KMS-11 (cell line): ENCODE results near the gene PHTF1.

Experiments used
- H2AFZ ChIP-seq: fragments of 200-600 bp; sonication (generic); 2 replicates; pipeline ENCODE4 v1.6.1; 2016; ENCODE audit warnings: antibody characterized with exemption, mixed run types, low read depth
- H3K27ac ChIP-seq: fragments of 200-600 bp; sonication (generic); 2 replicates; pipeline ENCODE4 v1.6.1; 2016; ENCODE audit warnings: mild to moderate bottlenecking, mixed run types
- H3K27me3 ChIP-seq: fragments of 200-600 bp; sonication (generic); 2 replicates; pipeline ENCODE4 v1.6.1; 2017; ENCODE audit warnings: mild to moderate bottlenecking, low read depth, mixed run types, moderate library complexity; ENCODE audit not compliant: insufficient read depth
- H3K36me3 ChIP-seq: fragments of 200-600 bp; sonication (generic); 2 replicates; pipeline ENCODE4 v1.6.1; 2017; ENCODE audit warnings: mild to moderate bottlenecking, mixed run types; ENCODE audit not compliant: insufficient read depth
- H3K4me1 ChIP-seq: fragments of 200-600 bp; sonication (generic); 2 replicates; pipeline ENCODE4 v1.6.1; 2016; ENCODE audit warnings: mild to moderate bottlenecking, low read depth, mixed run types; ENCODE audit not compliant: poor library complexity, severe bottlenecking
- H3K4me2 ChIP-seq: fragments of 200-600 bp; sonication (generic); 2 replicates; pipeline ENCODE4 v1.7.0; 2016; ENCODE audit warnings: mild to moderate bottlenecking, mixed run types
- H3K4me3 ChIP-seq: fragments of 200-600 bp; sonication (generic); IDR thresholded peaks from 2 replicates; pipeline ENCODE4 v1.6.1; 2017; ENCODE audit warnings: low read depth, low read length, mixed read lengths; ENCODE audit not compliant: insufficient read depth
- H3K79me2 ChIP-seq: fragments of 200-600 bp; sonication (generic); 2 replicates; pipeline ENCODE4 v1.6.1; 2016; ENCODE audit warnings: low read depth, mixed run types; ENCODE audit not compliant: insufficient read depth
- H3K9ac ChIP-seq: fragments of 200-600 bp; sonication (generic); 2 replicates; pipeline ENCODE4 v1.6.1; 2016; ENCODE audit warnings: mild to moderate bottlenecking, mixed run types
- H4K20me1 ChIP-seq: fragments of 200-600 bp; sonication (generic); 2 replicates; pipeline ENCODE4 v1.6.1; 2016; ENCODE audit warnings: mild to moderate bottlenecking, mixed run types; ENCODE audit not compliant: insufficient read depth
- TF ChIP-seq, protein P1 (sequence below): fragments of 200-600 bp; sonication (generic); conservative IDR thresholded peaks from 2 replicates; pipeline ENCODE4 v1.6.1; 2017; ENCODE audit warnings: low read depth, mild to moderate bottlenecking, antibody characterized with exemption, low read length, moderate library complexity, mixed read lengths

The PHTF1 gene

GRCh38 chr1:113783254-113784103 lies 24.2 kb upstream of the PHTF1 start:
- Histone ChIP-seq H3K27me3 (no peaks in the 10 kb centered on the region), H3K36me3 (no peaks in the 10 kb centered on the region), H3K9ac (no peak overlapping the region), H3K4me1 (peaks cover 94% of the 10 kb centered on the region), H3K79me2 (no peaks in the 10 kb centered on the region; the same call in 1 of the 2 replicates), H3K4me2 (peak overlapping the region; percentile 36), H3K4me3 (no peak overlapping the region), H3K27ac (peak overlapping the region; percentile 37; the same call in 1 of the 2 replicates), H4K20me1 (0 out of 2 replicates have a peak, but pooled peaks cover 5% of the 10 kb centered on the region), H2AFZ (no peak overlapping the region)
- TF ChIP-seq, protein P1, sequence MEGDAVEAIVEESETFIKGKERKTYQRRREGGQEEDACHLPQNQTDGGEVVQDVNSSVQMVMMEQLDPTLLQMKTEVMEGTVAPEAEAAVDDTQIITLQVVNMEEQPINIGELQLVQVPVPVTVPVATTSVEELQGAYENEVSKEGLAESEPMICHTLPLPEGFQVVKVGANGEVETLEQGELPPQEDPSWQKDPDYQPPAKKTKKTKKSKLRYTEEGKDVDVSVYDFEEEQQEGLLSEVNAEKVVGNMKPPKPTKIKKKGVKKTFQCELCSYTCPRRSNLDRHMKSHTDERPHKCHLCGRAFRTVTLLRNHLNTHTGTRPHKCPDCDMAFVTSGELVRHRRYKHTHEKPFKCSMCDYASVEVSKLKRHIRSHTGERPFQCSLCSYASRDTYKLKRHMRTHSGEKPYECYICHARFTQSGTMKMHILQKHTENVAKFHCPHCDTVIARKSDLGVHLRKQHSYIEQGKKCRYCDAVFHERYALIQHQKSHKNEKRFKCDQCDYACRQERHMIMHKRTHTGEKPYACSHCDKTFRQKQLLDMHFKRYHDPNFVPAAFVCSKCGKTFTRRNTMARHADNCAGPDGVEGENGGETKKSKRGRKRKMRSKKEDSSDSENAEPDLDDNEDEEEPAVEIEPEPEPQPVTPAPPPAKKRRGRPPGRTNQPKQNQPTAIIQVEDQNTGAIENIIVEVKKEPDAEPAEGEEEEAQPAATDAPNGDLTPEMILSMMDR = no peak

DNA sequence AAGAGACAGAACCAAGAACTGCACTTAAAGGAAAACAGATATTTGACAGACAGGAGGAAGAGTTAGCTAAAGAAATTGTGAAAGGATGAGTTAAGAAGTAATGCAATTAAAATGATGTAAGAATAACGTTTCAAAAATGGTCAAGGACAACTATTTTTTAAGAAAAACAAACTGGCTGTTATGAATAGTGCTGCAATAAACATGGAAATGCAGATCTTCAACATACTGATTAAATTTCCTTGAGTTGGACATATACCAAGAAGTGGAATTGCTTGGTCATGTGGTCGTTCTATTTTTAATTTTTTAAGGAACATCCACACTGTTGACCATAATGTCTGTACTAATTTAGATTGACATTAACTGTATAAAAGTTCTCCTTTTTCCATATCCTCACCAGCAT lies 23.1 kb upstream of the PHTF1 start:
- no peak overlapping the region for H3K9ac ChIP-seq
- H3K4me1 ChIP-seq = peaks cover 90% of the 10 kb centered on the region
- H2AFZ ChIP-seq = no peak overlapping the region
- no peaks in the 10 kb centered on the region; the same call in 1 of the 2 replicates for H3K79me2 ChIP-seq
- no peaks in the 10 kb centered on the region for H3K36me3 ChIP-seq
- H3K27ac ChIP-seq = no peak overlapping the region
- TF ChIP-seq, protein P1 = no peak
- H3K4me2 ChIP-seq = no peak overlapping the region
- no peaks in the 10 kb centered on the region for H3K27me3 ChIP-seq
- no peak overlapping the region for H3K4me3 ChIP-seq
- 0 out of 2 replicates have a peak, but pooled peaks cover 5% of the 10 kb centered on the region for H4K20me1 ChIP-seq

DNA sequence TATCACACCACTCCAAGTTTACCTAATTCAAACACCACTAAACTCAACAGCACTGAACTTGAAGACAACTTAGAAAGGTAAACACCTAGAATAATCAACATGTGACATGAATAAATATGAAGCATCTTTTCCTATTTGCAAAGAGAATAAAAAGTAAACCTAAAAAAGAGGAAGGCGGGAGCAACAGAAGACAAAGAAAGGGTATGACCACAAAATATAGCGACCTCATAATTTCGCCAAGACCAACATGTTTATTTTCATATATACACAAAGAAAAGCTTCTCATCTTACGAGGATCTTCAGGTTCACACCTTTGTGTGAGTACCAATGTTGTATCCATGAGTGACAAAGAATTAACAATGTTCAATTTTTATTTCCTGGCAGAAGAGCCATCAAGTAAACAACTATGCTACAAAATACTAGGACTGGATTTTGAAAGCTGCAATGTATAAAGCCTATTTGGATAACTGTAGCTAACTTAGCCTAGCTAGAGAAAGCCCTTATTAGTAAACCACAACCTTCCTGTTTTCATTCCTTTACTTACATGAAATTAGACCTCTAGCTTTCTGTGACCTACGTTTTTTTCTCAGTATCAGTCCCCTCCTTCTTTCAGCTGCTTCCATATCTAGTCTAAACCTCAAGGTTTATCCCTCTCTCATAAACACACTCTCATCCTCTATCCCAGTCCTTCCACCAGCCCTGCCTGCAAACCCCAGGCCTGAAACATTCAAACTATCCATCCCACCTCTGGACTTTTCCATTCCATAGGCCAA lies 21.3 kb upstream of the PHTF1 start:
- Histone ChIP-seq H3K4me2 (peak overlapping the region; percentile 76), H3K27me3 (no peaks in the 10 kb centered on the region), H3K9ac (no peak overlapping the region; the same call in 1 of the 2 replicates), H3K4me3 (no peak overlapping the region), H3K36me3 (no peaks in the 10 kb centered on the region), H3K27ac (peak overlapping the region; percentile 12; the same call in 1 of the 2 replicates), H4K20me1 (0 out of 2 replicates have a peak, but pooled peaks cover 5% of the 10 kb centered on the region), H2AFZ (no peak overlapping the region), H3K4me1 (peaks cover 71% of the 10 kb centered on the region), H3K79me2 (no peaks in the 10 kb centered on the region; the same call in 1 of the 2 replicates)
- TF ChIP-seq, protein P1 = no peak

DNA sequence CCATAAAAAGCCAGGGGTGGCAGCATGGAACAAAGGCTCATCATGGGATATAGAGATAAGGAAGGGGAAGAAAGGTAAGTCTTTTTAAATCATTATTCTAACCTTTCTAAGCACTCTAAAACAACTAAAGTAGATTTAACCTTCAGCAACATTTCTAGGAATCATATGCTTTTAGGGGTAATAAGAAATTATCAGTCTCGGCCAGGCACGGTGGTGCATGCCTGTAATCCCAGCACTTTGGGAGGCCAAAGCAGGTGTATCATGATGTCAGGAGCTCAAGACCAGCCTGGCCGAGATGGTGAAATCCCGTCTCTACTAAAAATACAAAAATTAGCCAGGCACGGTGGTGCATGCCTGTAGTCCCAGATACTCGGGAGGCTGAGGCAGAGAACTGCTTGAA lies 20.3 kb upstream of the PHTF1 start:
- H2AFZ ChIP-seq = no peak overlapping the region
- H3K36me3 ChIP-seq = no peaks in the 10 kb centered on the region
- H3K79me2 ChIP-seq = no peaks in the 10 kb centered on the region; the same call in 1 of the 2 replicates
- no peaks in the 10 kb centered on the region for H3K27me3 ChIP-seq
- no peak overlapping the region for H3K9ac ChIP-seq
- TF ChIP-seq, protein P1 = no peak
- H3K4me3 ChIP-seq = no peak overlapping the region
- H3K4me1 ChIP-seq = peaks cover 61% of the 10 kb centered on the region
- peak overlapping the region; percentile 76; the same call in 1 of the 2 replicates for H3K4me2 ChIP-seq
- H3K27ac ChIP-seq = no peak overlapping the region
- H4K20me1 ChIP-seq = 0 out of 2 replicates have a peak, but pooled peaks cover 5% of the 10 kb centered on the region
